ENCODE results near the gene SLFN14.
"Not testable (repeated sequence)": the region's sequence is repeated elsewhere in the genome, so short reads cannot be mapped to it uniquely, and the experiment has no call there.

Gene SLFN14

DNA sequence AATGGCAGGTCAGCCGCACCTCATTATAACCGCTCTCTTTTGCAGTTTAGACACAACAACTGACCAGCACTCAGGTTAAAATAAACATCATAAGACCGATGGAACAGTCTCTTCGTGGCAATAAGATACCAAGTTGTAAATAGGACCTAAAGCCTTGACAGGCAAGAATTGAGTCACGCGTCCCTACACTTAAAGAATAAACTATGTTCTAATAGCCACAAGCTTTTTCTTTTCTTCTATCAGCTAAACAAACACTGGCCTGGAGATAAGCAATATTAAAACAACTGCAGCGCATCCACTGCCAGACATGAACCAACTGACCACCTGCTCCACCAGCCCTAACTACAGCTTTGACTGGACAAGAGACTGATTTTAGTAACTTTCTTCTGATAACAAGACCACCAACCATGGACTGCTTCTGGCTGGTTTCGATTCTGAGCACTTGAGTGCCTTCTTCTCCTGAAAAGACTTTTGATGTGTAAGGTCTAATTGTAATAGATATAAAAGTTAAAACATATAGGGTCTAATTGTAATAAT is 40.6 kb downstream of the SLFN14 start:
- no peak for DNase-seq

- no peak for DNase-seq
Measured at GRCh38 chr17:35519439-35519838, 41.2 kb downstream of the SLFN14 start.

- not testable (repeated sequence) for DNase-seq
Measured at GRCh38 chr17:35518431-35518830, 42.2 kb downstream of the SLFN14 start.

GRCh38 chr17:35515027-35515426 is 45.6 kb downstream of the SLFN14 start:
- DNase-seq, result no peak

GRCh38 chr17:35514564-35514963 is 46.1 kb downstream of the SLFN14 start:
- no peak for DNase-seq

Data from NCI-H1930 (cell line).